HFFc6 (cell line): ENCODE results near the gene EGLN3. TPM values are rescaled to one million over a fixed set of nuclear protein-coding genes. Genes with fewer than 3 reads are reported as not detected.
"Not testable (repeated sequence)": the region's sequence is repeated elsewhere in the genome, so short reads cannot be mapped to it uniquely, and the experiment has no call there.

Experiments
- DNase-seq: peaks from one replicate; pipeline ENCODE4 v3.0.0-alpha.2; 2018
- H3K27ac Mint-ChIP-seq: 2 replicates; pipeline ENCODE4 v1.8.0; 2020; ENCODE audit warnings: mild to moderate bottlenecking, mixed read lengths
- H3K27me3 Mint-ChIP-seq: 2 replicates; pipeline ENCODE4 v1.8.0; 2021; ENCODE audit warnings: mild to moderate bottlenecking, moderate library complexity, mixed read lengths; ENCODE audit not compliant: insufficient read depth
- H3K36me3 Mint-ChIP-seq: 2 replicates; pipeline ENCODE4 v1.8.0; 2021; ENCODE audit warnings: low read depth, mixed read lengths
- H3K4me1 Mint-ChIP-seq: 2 replicates; pipeline ENCODE4 v1.8.0; 2020; ENCODE audit warnings: low read depth, mixed read lengths
- H3K4me3 Mint-ChIP-seq: 2 replicates; pipeline ENCODE4 v1.8.0; 2020; ENCODE audit warnings: mild to moderate bottlenecking, moderate library complexity, mixed read lengths
- H3K9me3 Mint-ChIP-seq: 2 replicates; pipeline ENCODE4 v1.8.0; 2020; ENCODE audit warnings: mild to moderate bottlenecking, mixed read lengths
- total RNA-seq, 6 experiments: library from RNA; stranded (reverse); fragmentation: NEBNext Ultra II Directional; extraction: Animal tissue kit (Norgen Biotek cat#: 25700); gene quantifications; 2 replicates in 1 of 6; 3 replicates in 5 of 6; pipeline ENCODE4 v1.2.3, GENCODE V29; 2021
- TF ChIP-seq, protein P1 (sequence below): fragments of 200-600 bp; sonication (generic); IDR thresholded peaks from 2 replicates; pipeline ENCODE4 v1.5.0; 2021; ENCODE audit warnings: antibody characterized with exemption, mild to moderate bottlenecking

Gene EGLN3
- total RNA-seq, 6 experiments from 2014 or later: 0.19 TPM; not detected in 5

DNA sequence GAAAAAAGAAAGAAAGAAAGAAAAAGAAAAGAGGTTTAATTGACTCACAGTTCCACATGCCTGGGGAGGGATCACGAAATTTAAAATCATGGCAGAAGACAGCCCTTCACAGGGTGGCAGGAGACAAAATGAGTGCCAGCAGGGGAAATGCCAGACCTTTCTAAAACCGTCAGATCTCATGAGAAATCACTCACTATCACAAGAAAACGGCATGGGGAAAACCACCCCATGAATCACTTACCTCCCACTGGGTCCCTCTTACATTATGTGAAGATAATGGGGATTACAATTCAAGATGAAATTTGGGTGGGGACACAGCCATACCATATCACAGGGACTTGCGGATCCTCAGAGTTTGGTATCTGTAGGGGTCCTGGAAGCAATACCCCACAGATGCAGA lies 16.3 kb upstream of the EGLN3 start:
- Mint-ChIP-seq H3K27me3 (peaks cover 6% of the 10 kb centered on the region; the same call in 1 of the 2 replicates), H3K4me1 (no peaks in the 10 kb centered on the region), H3K36me3 (no peaks in the 10 kb centered on the region), H3K9me3 (peaks cover 46% of the 10 kb centered on the region), H3K27ac (no peak overlapping the region), H3K4me3 (no peak overlapping the region)
- TF ChIP-seq, protein P1, sequence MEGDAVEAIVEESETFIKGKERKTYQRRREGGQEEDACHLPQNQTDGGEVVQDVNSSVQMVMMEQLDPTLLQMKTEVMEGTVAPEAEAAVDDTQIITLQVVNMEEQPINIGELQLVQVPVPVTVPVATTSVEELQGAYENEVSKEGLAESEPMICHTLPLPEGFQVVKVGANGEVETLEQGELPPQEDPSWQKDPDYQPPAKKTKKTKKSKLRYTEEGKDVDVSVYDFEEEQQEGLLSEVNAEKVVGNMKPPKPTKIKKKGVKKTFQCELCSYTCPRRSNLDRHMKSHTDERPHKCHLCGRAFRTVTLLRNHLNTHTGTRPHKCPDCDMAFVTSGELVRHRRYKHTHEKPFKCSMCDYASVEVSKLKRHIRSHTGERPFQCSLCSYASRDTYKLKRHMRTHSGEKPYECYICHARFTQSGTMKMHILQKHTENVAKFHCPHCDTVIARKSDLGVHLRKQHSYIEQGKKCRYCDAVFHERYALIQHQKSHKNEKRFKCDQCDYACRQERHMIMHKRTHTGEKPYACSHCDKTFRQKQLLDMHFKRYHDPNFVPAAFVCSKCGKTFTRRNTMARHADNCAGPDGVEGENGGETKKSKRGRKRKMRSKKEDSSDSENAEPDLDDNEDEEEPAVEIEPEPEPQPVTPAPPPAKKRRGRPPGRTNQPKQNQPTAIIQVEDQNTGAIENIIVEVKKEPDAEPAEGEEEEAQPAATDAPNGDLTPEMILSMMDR: no peak
- DNase-seq: no peak

DNA sequence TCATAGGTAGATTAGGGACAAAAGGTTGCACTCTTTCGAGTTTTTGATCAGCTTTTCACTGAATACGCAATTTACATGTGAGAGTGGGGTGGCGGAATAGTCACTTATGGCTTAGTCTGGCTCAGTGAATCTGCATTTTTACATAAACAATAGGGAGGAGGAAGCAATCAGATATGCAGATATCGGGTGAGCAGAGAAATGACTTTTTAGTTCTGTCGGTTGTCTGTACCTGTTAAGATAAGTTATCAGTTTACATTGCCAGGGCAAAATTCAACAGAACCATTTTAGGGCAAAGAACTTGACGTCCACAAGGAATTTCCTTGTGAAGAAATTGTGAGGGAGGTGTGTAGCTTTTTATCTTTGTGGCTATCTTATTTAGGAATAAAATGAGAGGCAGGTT lies 15.4 kb upstream of the EGLN3 start:
- Mint-ChIP-seq H3K4me3 (no peak overlapping the region), H3K36me3 (no peaks in the 10 kb centered on the region; the same call in 1 of the 2 replicates), H3K27ac (no peak overlapping the region), H3K9me3 (peaks cover 45% of the 10 kb centered on the region), H3K4me1 (no peaks in the 10 kb centered on the region), H3K27me3 (peaks cover 6% of the 10 kb centered on the region; the same call in 1 of the 2 replicates)
- TF ChIP-seq, protein P1: no peak
- DNase-seq: no peak

DNA sequence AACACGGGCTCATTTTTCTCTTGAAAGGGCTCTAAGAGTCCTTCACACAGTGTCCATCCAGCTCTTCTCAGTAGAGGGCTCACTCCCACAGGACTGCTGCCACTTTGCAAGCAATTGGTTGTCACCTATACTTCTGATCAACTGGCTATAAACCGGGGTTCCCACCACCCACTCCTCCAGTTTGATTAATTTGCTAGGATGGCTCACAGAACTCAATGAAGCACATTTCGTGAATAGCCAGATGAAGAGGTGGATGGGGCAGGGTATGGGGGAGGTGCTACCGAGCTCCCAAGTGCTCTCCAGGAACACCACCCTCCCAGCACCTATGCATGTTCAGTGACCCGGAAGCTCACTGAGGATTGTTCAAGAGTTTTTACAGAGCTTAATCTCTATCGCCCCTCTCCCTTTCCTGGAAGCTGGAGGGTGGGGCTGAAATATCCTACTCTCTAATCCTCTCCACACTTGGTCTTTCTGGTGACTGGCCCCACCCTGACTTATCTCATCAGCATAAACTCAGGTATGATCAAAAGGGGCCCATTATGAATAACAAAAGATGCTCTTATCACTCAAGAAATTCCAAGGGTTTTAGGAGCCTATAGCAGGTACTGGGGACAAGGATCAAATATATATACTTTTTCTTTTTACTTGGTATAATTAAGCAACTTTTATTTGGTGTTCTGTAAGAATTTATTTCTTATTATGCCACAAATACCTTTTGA lies 13.9 kb upstream of the EGLN3 start:
- TF ChIP-seq, protein P1: no peak
- no peak overlapping the region for H3K4me3 Mint-ChIP-seq
- no peaks in the 10 kb centered on the region for H3K4me1 Mint-ChIP-seq
- no peaks in the 10 kb centered on the region; the same call in 1 of the 2 replicates for H3K36me3 Mint-ChIP-seq
- DNase-seq: no peak
- peaks cover 9% of the 10 kb centered on the region for H3K27me3 Mint-ChIP-seq
- peaks cover 41% of the 10 kb centered on the region for H3K9me3 Mint-ChIP-seq
- no peak overlapping the region for H3K27ac Mint-ChIP-seq

DNA sequence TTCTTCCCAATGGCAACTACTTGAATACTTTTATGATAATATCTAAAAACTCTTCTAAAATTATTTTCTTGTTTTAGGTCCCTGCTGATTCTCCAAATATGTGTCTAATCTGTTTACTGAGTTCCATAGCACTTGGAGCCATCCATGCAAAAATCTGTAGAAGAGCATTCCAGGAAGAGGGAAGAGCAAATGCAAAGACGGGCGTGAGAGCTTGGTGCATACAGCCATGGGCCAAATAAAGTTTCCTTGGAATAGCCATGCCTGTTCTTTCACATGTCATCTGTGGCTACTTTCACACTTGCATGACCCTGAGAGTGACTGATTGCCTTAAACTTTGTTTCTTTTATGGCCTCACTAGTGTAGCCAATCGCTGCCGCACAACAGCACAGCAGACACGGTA lies 13.0 kb upstream of the EGLN3 start:
- DNase-seq: no peak

DNA sequence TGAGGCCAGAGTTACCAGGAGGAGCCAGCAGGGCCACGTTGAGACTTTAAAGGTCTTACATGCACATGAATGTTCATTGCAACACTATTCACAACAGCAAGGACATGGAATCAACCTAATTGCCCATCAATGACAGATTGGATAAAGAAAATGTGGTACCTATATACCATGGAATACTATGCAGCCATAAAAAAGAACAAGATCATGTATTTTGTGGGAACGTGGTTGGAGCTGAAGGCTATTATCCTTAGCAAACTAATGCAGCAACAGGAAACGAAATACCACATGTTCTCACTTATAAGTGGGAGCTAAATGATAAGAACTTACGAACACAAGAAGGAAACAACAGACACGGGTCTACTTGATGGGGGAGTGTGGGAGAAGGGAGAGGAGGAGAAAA lies 11.6 kb upstream of the EGLN3 start:
- not testable (repeated sequence) for H3K4me3 Mint-ChIP-seq, H3K27ac Mint-ChIP-seq, DNase-seq, H3K4me1 Mint-ChIP-seq, H3K36me3 Mint-ChIP-seq, H3K27me3 Mint-ChIP-seq
- peaks cover 26% of the 10 kb centered on the region for H3K9me3 Mint-ChIP-seq

More for the DNA sequence above, 13.0 kb upstream of the EGLN3 start:
- no peak overlapping the region for H3K4me3 Mint-ChIP-seq
- H3K9me3 Mint-ChIP-seq: peaks cover 33% of the 10 kb centered on the region
- TF ChIP-seq, protein P1: no peak
- no peaks in the 10 kb centered on the region; the same call in 1 of the 2 replicates for H3K36me3 Mint-ChIP-seq
- H3K27ac Mint-ChIP-seq: no peak overlapping the region
- no peaks in the 10 kb centered on the region for H3K4me1 Mint-ChIP-seq
- H3K27me3 Mint-ChIP-seq: peaks cover 9% of the 10 kb centered on the region

DNA sequence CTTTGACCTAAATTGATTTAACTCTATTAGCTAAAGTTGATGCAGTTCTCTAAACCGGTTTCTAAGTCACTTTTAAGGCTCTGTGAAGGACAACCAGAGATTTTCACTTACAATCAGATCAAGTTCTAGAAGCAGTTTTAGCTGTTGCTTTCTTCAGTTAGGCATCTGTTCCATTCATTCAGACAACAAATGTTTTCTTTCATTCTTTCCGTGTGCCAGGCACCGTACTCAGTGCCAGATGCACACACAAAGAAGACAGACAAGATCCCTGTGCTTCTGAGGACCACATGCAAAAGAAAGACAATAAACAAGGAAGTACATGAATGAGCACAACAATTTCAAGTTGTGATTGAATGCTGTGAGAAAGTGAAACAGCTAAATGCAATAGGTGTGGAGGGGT lies 11.1 kb upstream of the EGLN3 start:
- Mint-ChIP-seq H3K9me3 (peaks cover 26% of the 10 kb centered on the region), H3K36me3 (no peaks in the 10 kb centered on the region; the same call in 1 of the 2 replicates), H3K27ac (no peak overlapping the region), H3K4me1 (no peaks in the 10 kb centered on the region), H3K27me3 (peaks cover 7% of the 10 kb centered on the region), H3K4me3 (no peak overlapping the region)
- DNase-seq: no peak
- TF ChIP-seq, protein P1: no peak
